NT2/D1 (cell line): ENCODE data around the gene SLC26A9.

Experiments used
- DNase-seq: peaks from one replicate; pipeline ENCODE4 v3.0.0-alpha.2; 2011; ENCODE audit warnings: low read depth, low spot score
- H3K27me3 ChIP-seq: 2 replicates; pipeline ENCODE4 v1.6.0; 2011; ENCODE audit warnings: mild to moderate bottlenecking; ENCODE audit not compliant: insufficient read length, insufficient read depth
- H3K36me3 ChIP-seq: 2 replicates; pipeline ENCODE4 v1.6.1; 2011; ENCODE audit warnings: mild to moderate bottlenecking, low read length, mixed read lengths; ENCODE audit not compliant: insufficient read depth, insufficient read length
- H3K4me1 ChIP-seq: 2 replicates; pipeline ENCODE4 v1.5.1; 2011; ENCODE audit not compliant: insufficient read depth, insufficient read length
- H3K4me3 ChIP-seq: 2 replicates; pipeline ENCODE4 v1.5.1; 2011; ENCODE audit warnings: low read depth; ENCODE audit not compliant: insufficient read length
- H3K9ac ChIP-seq: 2 replicates; pipeline ENCODE4 v1.6.0; 2011; ENCODE audit warnings: low read depth; ENCODE audit not compliant: insufficient read length
- H3K9me3 ChIP-seq: 2 replicates; pipeline ENCODE4 v1.5.1; 2011; ENCODE audit warnings: mild to moderate bottlenecking, low read length; ENCODE audit not compliant: insufficient read depth
- SUZ12 ChIP-seq: IDR thresholded peaks from 2 replicates; pipeline ENCODE4 v1.6.1; 2011; ENCODE audit not compliant: insufficient read length, insufficient read depth; ENCODE audit errors: extremely low read depth
- YY1 ChIP-seq: IDR thresholded peaks from 2 replicates; pipeline ENCODE4 v1.6.1; 2011; ENCODE audit not compliant: insufficient read length, insufficient read depth
- ZNF274 ChIP-seq: IDR thresholded peaks from 2 replicates; pipeline ENCODE4 v1.6.1; 2011; ENCODE audit warnings: mild to moderate bottlenecking, low read depth, low read length

The SLC26A9 gene

GRCh38 chr1:205924460-205924790, 18.8 kb downstream of the SLC26A9 start:
- TF ChIP-seq ZNF274 = no peak
- no peak for TF ChIP-seq YY1
- TF ChIP-seq SUZ12 = no peak
- Histone ChIP-seq H3K9me3 (no peaks in the 10 kb centered on the region), H3K27me3 (no peaks in the 10 kb centered on the region), H3K36me3 (no peaks in the 10 kb centered on the region), H3K9ac (no peak overlapping the region), H3K4me1 (peaks cover 6% of the 10 kb centered on the region), H3K4me3 (no peak overlapping the region)
- no peak for DNase-seq

- DNase-seq = no peak
- Histone ChIP-seq H3K9me3 (no peaks in the 10 kb centered on the region), H3K27me3 (no peaks in the 10 kb centered on the region), H3K9ac (no peak overlapping the region), H3K4me3 (no peak overlapping the region), H3K4me1 (peaks cover 5% of the 10 kb centered on the region), H3K36me3 (no peaks in the 10 kb centered on the region)
- TF ChIP-seq YY1 = no peak
- TF ChIP-seq ZNF274 = no peak
- TF ChIP-seq SUZ12 = no peak
These were observed 19.4 kb downstream of the SLC26A9 start for GRCh38 chr1:205923651-205924459.

GRCh38 chr1:205922806-205923205, 20.4 kb downstream of the SLC26A9 start:
- Histone ChIP-seq H3K9me3 (no peaks in the 10 kb centered on the region), H3K27me3 (no peaks in the 10 kb centered on the region), H3K36me3 (no peaks in the 10 kb centered on the region), H3K4me3 (no peak overlapping the region), H3K9ac (no peak overlapping the region), H3K4me1 (peaks cover 8% of the 10 kb centered on the region)
- no peak for TF ChIP-seq ZNF274
- no peak for TF ChIP-seq YY1
- TF ChIP-seq SUZ12 = no peak
- no peak for DNase-seq

- H3K4me1 ChIP-seq = peaks cover 8% of the 10 kb centered on the region
- no peaks in the 10 kb centered on the region for H3K27me3 ChIP-seq
- H3K9me3 ChIP-seq = no peaks in the 10 kb centered on the region
- no peaks in the 10 kb centered on the region for H3K36me3 ChIP-seq
- TF ChIP-seq SUZ12 (no peak), ZNF274 (no peak), YY1 (no peak)
- no peak overlapping the region for H3K9ac ChIP-seq
- no peak overlapping the region for H3K4me3 ChIP-seq
- DNase-seq = no peak
These were observed 20.9 kb downstream of the SLC26A9 start for GRCh38 chr1:205922314-205922713.

GRCh38 chr1:205921570-205921909, 21.7 kb downstream of the SLC26A9 start:
- Histone ChIP-seq H3K27me3 (no peaks in the 10 kb centered on the region), H3K9me3 (no peaks in the 10 kb centered on the region), H3K4me1 (peaks cover 8% of the 10 kb centered on the region), H3K4me3 (no peak overlapping the region), H3K9ac (no peak overlapping the region), H3K36me3 (no peaks in the 10 kb centered on the region)
- no peak for DNase-seq
- no peak for TF ChIP-seq YY1
- no peak for TF ChIP-seq SUZ12
- no peak for TF ChIP-seq ZNF274

DNA sequence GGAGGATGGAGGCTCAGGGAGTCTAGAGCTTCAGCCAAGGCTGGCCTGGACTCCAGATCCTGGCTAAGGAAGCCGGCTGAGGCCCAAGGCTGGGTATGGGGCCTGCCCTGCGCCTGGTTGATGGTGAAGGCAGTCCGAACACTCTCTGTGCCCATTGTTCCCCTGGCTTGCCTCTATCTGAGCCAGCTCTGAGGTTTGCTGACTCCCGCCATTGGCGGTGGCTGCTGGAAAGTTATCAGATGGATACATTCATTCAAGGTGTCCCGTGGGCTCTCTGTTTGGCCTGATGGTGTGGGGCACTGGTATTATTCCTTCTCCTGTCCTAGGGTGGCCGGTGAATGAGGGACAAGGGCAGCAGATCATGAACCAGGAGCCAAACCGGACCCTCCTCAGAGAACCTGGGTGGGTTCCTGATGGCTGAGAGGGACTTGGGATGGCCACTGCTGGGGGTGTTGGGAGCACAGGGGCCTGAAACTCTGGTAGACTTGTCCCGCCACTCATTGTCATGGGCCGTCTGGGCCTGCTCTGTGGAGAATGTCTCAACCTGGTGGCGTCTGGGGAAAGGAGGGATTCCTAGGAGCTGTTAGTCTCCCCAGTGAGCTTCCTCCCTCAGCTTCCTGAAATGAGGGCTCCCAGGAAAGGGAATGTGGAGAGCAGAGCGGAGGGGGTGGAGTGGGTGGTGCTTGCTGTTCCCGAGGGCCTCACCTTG, 22.2 kb downstream of the SLC26A9 start:
- DNase-seq = no peak
- H3K36me3 ChIP-seq = no peaks in the 10 kb centered on the region
- H3K9ac ChIP-seq = no peak overlapping the region
- H3K4me3 ChIP-seq = no peak overlapping the region
- no peaks in the 10 kb centered on the region for H3K27me3 ChIP-seq
- no peaks in the 10 kb centered on the region for H3K9me3 ChIP-seq
- TF ChIP-seq ZNF274 = no peak
- no peak for TF ChIP-seq YY1
- no peak for TF ChIP-seq SUZ12
- peaks cover 6% of the 10 kb centered on the region for H3K4me1 ChIP-seq

GRCh38 chr1:205920159-205920558, 23.1 kb downstream of the SLC26A9 start:
- Histone ChIP-seq H3K4me3 (no peak overlapping the region), H3K36me3 (no peaks in the 10 kb centered on the region), H3K27me3 (no peaks in the 10 kb centered on the region), H3K9ac (no peak overlapping the region), H3K4me1 (peaks cover 6% of the 10 kb centered on the region), H3K9me3 (no peaks in the 10 kb centered on the region)
- TF ChIP-seq ZNF274 = no peak
- no peak for TF ChIP-seq SUZ12
- TF ChIP-seq YY1 = no peak
- DNase-seq = no peak
